ENCODE results near the gene NEK4.

Gene NEK4

DNA sequence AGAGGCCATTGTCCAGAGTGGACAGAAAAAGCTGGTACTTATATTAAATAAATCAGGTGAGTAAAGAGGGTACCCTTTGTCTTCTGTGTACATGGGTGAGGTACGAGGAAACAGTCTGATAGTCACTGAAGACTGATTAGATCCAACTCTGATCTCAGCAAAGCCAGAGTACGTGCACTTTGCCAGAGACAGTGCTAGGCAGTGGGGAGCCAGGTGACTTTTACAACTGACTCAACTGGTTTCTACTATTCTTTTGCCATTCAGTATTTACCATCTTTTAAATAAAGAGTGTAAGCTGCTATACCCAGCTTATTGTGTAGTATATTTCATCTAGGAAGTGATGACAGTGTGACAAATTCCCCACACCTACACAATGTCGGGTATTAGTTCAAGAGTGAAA, 81.6 kb downstream of the NEK4 start:
- peaks cover 19% of the 10 kb centered on the region for H3K4me1 Mint-ChIP-seq
- H3K27ac Mint-ChIP-seq: no peak overlapping the region
- no peaks in the 10 kb centered on the region for H3K27me3 Mint-ChIP-seq (ENCODE audit: low read depth)
- peaks cover 68% of the 10 kb centered on the region for H3K36me3 Mint-ChIP-seq (ENCODE audit: low read depth)
- no peak overlapping the region for H3K4me3 Mint-ChIP-seq
- H3K9me3 Mint-ChIP-seq: no peaks in the 10 kb centered on the region
- TF ChIP-seq, protein P1, sequence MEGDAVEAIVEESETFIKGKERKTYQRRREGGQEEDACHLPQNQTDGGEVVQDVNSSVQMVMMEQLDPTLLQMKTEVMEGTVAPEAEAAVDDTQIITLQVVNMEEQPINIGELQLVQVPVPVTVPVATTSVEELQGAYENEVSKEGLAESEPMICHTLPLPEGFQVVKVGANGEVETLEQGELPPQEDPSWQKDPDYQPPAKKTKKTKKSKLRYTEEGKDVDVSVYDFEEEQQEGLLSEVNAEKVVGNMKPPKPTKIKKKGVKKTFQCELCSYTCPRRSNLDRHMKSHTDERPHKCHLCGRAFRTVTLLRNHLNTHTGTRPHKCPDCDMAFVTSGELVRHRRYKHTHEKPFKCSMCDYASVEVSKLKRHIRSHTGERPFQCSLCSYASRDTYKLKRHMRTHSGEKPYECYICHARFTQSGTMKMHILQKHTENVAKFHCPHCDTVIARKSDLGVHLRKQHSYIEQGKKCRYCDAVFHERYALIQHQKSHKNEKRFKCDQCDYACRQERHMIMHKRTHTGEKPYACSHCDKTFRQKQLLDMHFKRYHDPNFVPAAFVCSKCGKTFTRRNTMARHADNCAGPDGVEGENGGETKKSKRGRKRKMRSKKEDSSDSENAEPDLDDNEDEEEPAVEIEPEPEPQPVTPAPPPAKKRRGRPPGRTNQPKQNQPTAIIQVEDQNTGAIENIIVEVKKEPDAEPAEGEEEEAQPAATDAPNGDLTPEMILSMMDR (IDR thresholded peaks at IDR 0.05; ENCODE audit: unreplicated experiment in 3 of 3): no peak

- H3K36me3 Mint-ChIP-seq (ENCODE audit: low read depth): peaks cover 61% of the 10 kb centered on the region
- peaks cover 20% of the 10 kb centered on the region for H3K4me1 Mint-ChIP-seq
- H3K9me3 Mint-ChIP-seq: no peaks in the 10 kb centered on the region
- H3K4me3 Mint-ChIP-seq: peak overlapping the region; percentile 61 to 96 (median 68)
- H3K27ac Mint-ChIP-seq: no peak overlapping the region
- no peaks in the 10 kb centered on the region for H3K27me3 Mint-ChIP-seq (ENCODE audit: low read depth)
- TF ChIP-seq, protein P1 (IDR thresholded peaks at IDR 0.05; ENCODE audit: unreplicated experiment in 3 of 3): no peak
These were observed 82.5 kb downstream of the NEK4 start for GRCh38 chr3:52688266-52688665.

- TF ChIP-seq, protein P1 (IDR thresholded peaks at IDR 0.05; ENCODE audit: unreplicated experiment in 3 of 3): no peak
- H3K4me1 Mint-ChIP-seq: peaks cover 37% of the 10 kb centered on the region
These were observed 84.7 kb downstream of the NEK4 start, which contains the start of the genes GNL3 and PBRM1 for GRCh38 chr3:52685709-52686691. GNL3 (plus strand) TSS chr3:52686032; CDS start chr3:52686093, 61 bp downstream. PBRM1 (minus strand) TSS chr3:52685913.

DNA sequence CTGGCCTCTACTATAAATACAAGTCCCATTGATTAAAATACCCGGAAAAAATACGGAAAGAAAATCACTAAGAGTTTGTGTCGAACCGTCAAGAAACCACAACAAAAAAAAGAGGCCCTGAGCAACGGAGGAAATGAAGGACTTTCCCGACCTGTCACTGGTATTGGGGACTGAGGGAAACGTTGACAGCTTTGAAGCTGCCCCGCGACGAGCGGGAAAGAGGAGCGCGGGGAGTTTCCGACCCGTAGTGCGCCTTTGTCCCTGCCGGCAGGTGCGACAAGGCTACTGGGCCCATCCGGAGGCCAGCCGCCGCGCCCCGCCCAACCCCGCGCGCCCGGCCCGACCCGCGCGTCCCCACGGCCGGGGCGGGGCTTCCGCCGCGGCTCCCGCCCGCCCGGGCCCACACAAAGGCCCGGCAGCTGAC, 85.4 kb downstream of the NEK4 start:
- TF ChIP-seq, protein P1 (IDR thresholded peaks at IDR 0.05; ENCODE audit: unreplicated experiment in 3 of 3): no peak
- Mint-ChIP-seq H3K27me3 (ENCODE audit: low read depth) (no peaks in the 10 kb centered on the region), H3K27ac (peak overlapping the region; percentile 95 to 100 (median 97)), H3K9me3 (no peaks in the 10 kb centered on the region), H3K4me3 (peak overlapping the region; percentile 93), H3K36me3 (ENCODE audit: low read depth) (peaks cover 48% of the 10 kb centered on the region), H3K4me1 (peaks cover 40% of the 10 kb centered on the region)

More at GRCh38 chr3:52685709-52686691, 84.7 kb downstream of the NEK4 start, which contains the start of the genes GNL3 and PBRM1:
- Mint-ChIP-seq H3K36me3 (ENCODE audit: low read depth) (peaks cover 51% of the 10 kb centered on the region), H3K27me3 (ENCODE audit: low read depth) (no peaks in the 10 kb centered on the region), H3K4me3 (peak within 1 kb of the TSS; percentile 96 to 97 (median 97)), H3K27ac (peak within 1 kb of the TSS; percentile 95 to 100 (median 98)), H3K9me3 (no peaks in the 10 kb centered on the region)

DNA sequence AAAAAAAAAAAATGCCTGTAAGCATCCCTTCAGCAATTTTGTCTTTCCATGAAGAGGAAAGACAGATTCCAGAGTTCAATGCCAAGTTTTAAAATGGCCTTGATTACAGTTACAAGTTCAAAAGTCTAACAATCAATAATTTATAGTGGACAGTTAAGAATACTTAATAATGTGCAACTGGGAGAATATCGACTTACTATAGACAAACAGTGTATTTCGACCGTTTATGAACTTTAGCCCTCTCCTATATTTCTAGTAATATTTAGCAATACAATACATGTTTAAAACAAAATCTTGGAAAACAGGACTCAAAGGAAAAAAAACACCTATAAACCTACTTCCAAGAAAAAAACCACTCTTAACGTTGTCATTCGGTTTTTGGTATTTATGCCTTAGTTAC, 86.6 kb downstream of the NEK4 start:
- H3K27ac Mint-ChIP-seq: peak overlapping the region; percentile 95 to 100 (median 97)
- no peaks in the 10 kb centered on the region for H3K9me3 Mint-ChIP-seq
- H3K4me1 Mint-ChIP-seq: peaks cover 40% of the 10 kb centered on the region
- TF ChIP-seq, protein P1 (IDR thresholded peaks at IDR 0.05; ENCODE audit: unreplicated experiment in 3 of 3): no peak
- H3K4me3 Mint-ChIP-seq: peak overlapping the region; percentile 93
- peaks cover 49% of the 10 kb centered on the region for H3K36me3 Mint-ChIP-seq (ENCODE audit: low read depth)
- H3K27me3 Mint-ChIP-seq (ENCODE audit: low read depth): no peaks in the 10 kb centered on the region

Measured in nephron (organoid).